GM23338 (cell line): ENCODE data around the gene ELN. TPM values are rescaled to one million over a fixed set of nuclear protein-coding genes. Genes with fewer than 3 reads are reported as not detected.

ENCODE experiments used
- ATAC-seq: fragments of 200-7000 bp; cut with Tn5 transposase; 3 replicates; pipeline ENCODE4 v1.9.1; 2020
- DNase-seq: peaks from one replicate; pipeline ENCODE4 v3.0.0-alpha.2; 2015; ENCODE audit warnings: low spot score
- H2AFZ ChIP-seq: fragments of 200-600 bp; sonication (generic); 2 replicates; pipeline ENCODE4 v1.8.0; 2016; ENCODE audit warnings: antibody characterized with exemption, mild to moderate bottlenecking, moderate library complexity
- H3F3A ChIP-seq: fragments of 200-600 bp; sonication (generic); replicated peaks from 2 replicates; pipeline ENCODE4 v1.8.0; 2017; ENCODE audit warnings: antibody characterized with exemption, mixed run types, low read depth
- H3K27ac ChIP-seq: fragments of 200-600 bp; sonication (generic); 2 replicates; pipeline ENCODE4 v1.6.1; 2016; ENCODE audit warnings: low read depth
- H3K27me3 ChIP-seq: fragments of 200-600 bp; sonication (generic); 2 replicates; pipeline ENCODE4 v1.8.0; 2016; ENCODE audit warnings: mild to moderate bottlenecking, mixed run types, moderate library complexity; ENCODE audit not compliant: insufficient read depth
- H3K36me3 ChIP-seq: fragments of 200-600 bp; sonication (generic); 2 replicates; pipeline ENCODE4 v1.8.0; 2016; ENCODE audit warnings: mild to moderate bottlenecking; ENCODE audit not compliant: insufficient read depth
- H3K4me1 ChIP-seq: fragments of 200-600 bp; sonication (generic); 2 replicates; pipeline ENCODE4 v1.8.0; 2016; ENCODE audit warnings: mild to moderate bottlenecking, moderate library complexity; ENCODE audit not compliant: insufficient read depth
- H3K4me2 ChIP-seq: fragments of 200-600 bp; sonication (generic); 2 replicates; pipeline ENCODE4 v1.7.1; 2017; ENCODE audit warnings: mixed run types
- H3K4me3 ChIP-seq: fragments of 200-600 bp; sonication (generic); 2 replicates; pipeline ENCODE4 v1.6.1; 2016; ENCODE audit warnings: mixed run types
- H3K79me2 ChIP-seq: fragments of 200-600 bp; sonication (generic); replicated peaks from 2 replicates; pipeline ENCODE4 v1.8.0; 2017; ENCODE audit warnings: mild to moderate bottlenecking; ENCODE audit not compliant: insufficient read depth
- H3K9me2 ChIP-seq: fragments of 200-600 bp; sonication (generic); 2 replicates; pipeline ENCODE4 v1.8.0; 2017; ENCODE audit not compliant: insufficient read depth
- H4K20me1 ChIP-seq: fragments of 200-600 bp; sonication (generic); replicated peaks from 2 replicates; pipeline ENCODE4 v1.8.0; 2017; ENCODE audit warnings: mild to moderate bottlenecking; ENCODE audit not compliant: insufficient read depth
- H3K27ac Mint-ChIP-seq: 2 replicates; pipeline ENCODE4 v1.8.0; 2020; ENCODE audit warnings: inconsistent platforms, mild to moderate bottlenecking, moderate library complexity, mixed read lengths
- H3K27me3 Mint-ChIP-seq: 3 replicates; pipeline ENCODE4 v1.8.0; 2022; ENCODE audit warnings: low read depth, mild to moderate bottlenecking, moderate library complexity, mixed read lengths, inconsistent platforms; ENCODE audit not compliant: insufficient read depth, poor library complexity
- H3K36me3 Mint-ChIP-seq: 3 replicates; pipeline ENCODE4 v1.8.0; 2021; ENCODE audit warnings: low read depth, mild to moderate bottlenecking, inconsistent platforms, moderate library complexity, mixed read lengths
- H3K4me1 Mint-ChIP-seq: 3 replicates; pipeline ENCODE4 v1.8.0; 2020; ENCODE audit warnings: mild to moderate bottlenecking, inconsistent platforms, mixed read lengths
- H3K4me3 Mint-ChIP-seq: 3 replicates; pipeline ENCODE4 v1.8.0; 2021; ENCODE audit warnings: moderate library complexity, mild to moderate bottlenecking, inconsistent platforms, mixed read lengths
- H3K9me3 Mint-ChIP-seq: 3 replicates; pipeline ENCODE4 v1.8.0; 2020; ENCODE audit warnings: moderate library complexity, mild to moderate bottlenecking, inconsistent platforms, mixed read lengths
- CREB1 ChIP-seq: fragments of 250-450 bp; sonication (Bioruptor Pico); IDR thresholded peaks from 2 replicates; pipeline ENCODE4 v1.5.0; 2020; ENCODE audit warnings: low read depth, mild to moderate bottlenecking, moderate library complexity
- EZH2 ChIP-seq: fragments of 200-600 bp; sonication (generic); IDR thresholded peaks from one replicate; pipeline ENCODE4 v1.8.0; 2017; ENCODE audit warnings: antibody characterized with exemption, mild to moderate bottlenecking, low read depth; ENCODE audit not compliant: unreplicated experiment
- EZH2phosphoT487 ChIP-seq: fragments of 200-600 bp; sonication (generic); IDR thresholded peaks from one replicate; pipeline ENCODE4 v1.8.1; 2018; ENCODE audit warnings: antibody characterized with exemption; ENCODE audit not compliant: unreplicated experiment
- JUNB ChIP-seq: IDR thresholded peaks from one replicate; pipeline ENCODE4 v1.6.1; 2016; ENCODE audit warnings: antibody characterized with exemption; ENCODE audit not compliant: unreplicated experiment
- POLR2AphosphoS5 ChIP-seq: IDR thresholded peaks from 2 replicates; pipeline ENCODE4 v1.6.1; 2016; ENCODE audit warnings: antibody characterized with exemption, low read depth
- STAT1 ChIP-seq: IDR thresholded peaks from one replicate; pipeline ENCODE4 v1.6.1; 2016; ENCODE audit warnings: antibody characterized with exemption; ENCODE audit not compliant: unreplicated experiment
- ZNF114 ChIP-seq: fragments of 250-450 bp; sonication (Bioruptor Pico); IDR thresholded peaks from 2 replicates; pipeline ENCODE4 v1.5.0; 2020; ENCODE audit warnings: mild to moderate bottlenecking, moderate library complexity
- ZNF331 ChIP-seq: fragments of 250-450 bp; sonication (Bioruptor Pico); IDR thresholded peaks from 2 replicates; pipeline ENCODE4 v1.5.0; 2020; ENCODE audit warnings: low read depth, mild to moderate bottlenecking, moderate library complexity
- polyA plus RNA-seq: library from polyadenylated mRNA; unstranded; fragments of >200 nt; fragmentation: Nextera tagmentation; extraction: Ambion mirVana; gene quantifications from 2 replicates; pipeline ENCODE4 v1.2.1, GENCODE V29; 2016
- total RNA-seq: library from RNA; depleted of rRNA; stranded (reverse); fragments of >200 nt; shearing (Covaris generic); gene quantifications from 2 replicates; pipeline ENCODE4 v1.2.3, GENCODE V29; 2014
- TF ChIP-seq, protein P1 (sequence below): IDR thresholded peaks from 2 replicates; pipeline ENCODE4 v1.6.1; 2016; ENCODE audit warnings: antibody characterized with exemption
- TF ChIP-seq, protein P2 (sequence below): IDR thresholded peaks from one replicate; pipeline ENCODE4 v1.6.1; 2018; ENCODE audit warnings: antibody characterized with exemption; ENCODE audit not compliant: unreplicated experiment
- TF ChIP-seq, protein P3 (sequence below), 2 experiments: fragments of 200-600 bp in 1 of 2; sonication (generic) in 1 of 2; conservative IDR thresholded peaks; 2 replicates each; pipeline versions ENCODE4 v1.5.1 to v1.6.1; 2016 to 2017; ENCODE audit warnings: antibody characterized with exemption in 2 of 2, low read depth in 2 of 2, mild to moderate bottlenecking in 2 of 2, moderate library complexity in 1 of 2

ELN gene
- total and polyA plus RNA-seq, 2 experiments from 2014 or later, result 1.1 to 5.6 TPM

DNA sequence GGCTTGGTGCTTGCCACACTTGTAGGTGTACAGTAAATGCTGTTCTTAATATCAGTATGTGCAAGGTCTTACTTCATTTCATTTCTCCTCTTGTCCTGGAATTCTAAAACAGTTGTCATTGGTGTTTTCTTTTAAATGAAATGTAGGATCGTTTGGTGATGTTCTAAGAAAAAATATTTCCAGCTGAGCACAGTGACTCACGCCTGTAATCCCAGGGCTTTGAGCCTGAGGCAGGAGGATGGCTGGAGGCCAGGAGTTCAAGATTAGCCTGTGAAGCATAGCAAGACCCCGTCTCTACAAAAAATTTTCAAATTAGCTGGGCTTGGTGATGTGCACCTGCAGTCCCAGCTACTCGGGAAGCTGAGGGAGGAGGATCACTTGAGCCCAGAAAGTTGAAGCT is 32.6 kb upstream of the ELN start (continued):
- no peak for TF ChIP-seq STAT1
- no peak for TF ChIP-seq EZH2
- no peak for TF ChIP-seq CREB1 (CRISPR knock-in tag)
- no peak for TF ChIP-seq ZNF114 (CRISPR knock-in tag)

DNA sequence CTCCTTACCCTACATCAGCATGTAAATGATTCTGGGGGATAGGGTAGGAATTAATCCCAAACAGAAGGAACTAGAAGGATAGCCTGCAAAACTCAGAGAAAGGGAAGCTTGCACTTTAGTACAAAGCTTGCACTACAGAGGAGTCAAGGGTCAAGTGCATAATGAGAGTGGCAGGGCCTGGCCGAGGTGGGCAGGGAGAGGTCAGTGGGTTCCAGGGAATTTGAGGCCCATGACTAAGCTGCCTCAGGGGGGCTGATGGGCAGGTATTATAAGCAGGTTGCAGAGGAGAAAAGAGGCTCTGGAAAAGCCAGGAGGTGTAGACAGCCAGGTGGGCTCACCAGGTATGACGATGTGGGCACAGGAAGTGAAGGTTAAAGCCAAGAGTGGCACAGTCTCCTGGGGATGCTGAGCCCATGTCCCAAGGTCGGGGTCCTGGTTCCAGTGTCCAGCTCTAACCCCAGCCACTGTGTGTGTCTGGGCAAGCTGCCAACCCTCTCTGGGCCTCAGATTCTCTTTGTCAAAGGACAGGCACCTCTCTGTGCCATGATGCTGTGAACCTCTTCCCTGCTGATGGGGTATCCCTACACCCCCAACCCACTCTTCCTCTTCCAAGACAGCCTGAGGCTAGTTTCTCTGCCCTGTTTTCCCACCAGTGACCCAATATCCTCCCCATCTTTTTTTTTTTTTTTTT is 32.0 kb upstream of the ELN start:
- TF ChIP-seq CREB1 (CRISPR knock-in tag) (no peak), EZH2 (no peak), JUNB (no peak), STAT1 (no peak), EZH2phosphoT487 (no peak), POLR2AphosphoS5 (no peak), ZNF331 (CRISPR knock-in tag) (no peak)
- TF ChIP-seq, protein P1, sequence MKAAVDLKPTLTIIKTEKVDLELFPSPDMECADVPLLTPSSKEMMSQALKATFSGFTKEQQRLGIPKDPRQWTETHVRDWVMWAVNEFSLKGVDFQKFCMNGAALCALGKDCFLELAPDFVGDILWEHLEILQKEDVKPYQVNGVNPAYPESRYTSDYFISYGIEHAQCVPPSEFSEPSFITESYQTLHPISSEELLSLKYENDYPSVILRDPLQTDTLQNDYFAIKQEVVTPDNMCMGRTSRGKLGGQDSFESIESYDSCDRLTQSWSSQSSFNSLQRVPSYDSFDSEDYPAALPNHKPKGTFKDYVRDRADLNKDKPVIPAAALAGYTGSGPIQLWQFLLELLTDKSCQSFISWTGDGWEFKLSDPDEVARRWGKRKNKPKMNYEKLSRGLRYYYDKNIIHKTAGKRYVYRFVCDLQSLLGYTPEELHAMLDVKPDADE, result no peak
- TF ChIP-seq, protein P2, sequence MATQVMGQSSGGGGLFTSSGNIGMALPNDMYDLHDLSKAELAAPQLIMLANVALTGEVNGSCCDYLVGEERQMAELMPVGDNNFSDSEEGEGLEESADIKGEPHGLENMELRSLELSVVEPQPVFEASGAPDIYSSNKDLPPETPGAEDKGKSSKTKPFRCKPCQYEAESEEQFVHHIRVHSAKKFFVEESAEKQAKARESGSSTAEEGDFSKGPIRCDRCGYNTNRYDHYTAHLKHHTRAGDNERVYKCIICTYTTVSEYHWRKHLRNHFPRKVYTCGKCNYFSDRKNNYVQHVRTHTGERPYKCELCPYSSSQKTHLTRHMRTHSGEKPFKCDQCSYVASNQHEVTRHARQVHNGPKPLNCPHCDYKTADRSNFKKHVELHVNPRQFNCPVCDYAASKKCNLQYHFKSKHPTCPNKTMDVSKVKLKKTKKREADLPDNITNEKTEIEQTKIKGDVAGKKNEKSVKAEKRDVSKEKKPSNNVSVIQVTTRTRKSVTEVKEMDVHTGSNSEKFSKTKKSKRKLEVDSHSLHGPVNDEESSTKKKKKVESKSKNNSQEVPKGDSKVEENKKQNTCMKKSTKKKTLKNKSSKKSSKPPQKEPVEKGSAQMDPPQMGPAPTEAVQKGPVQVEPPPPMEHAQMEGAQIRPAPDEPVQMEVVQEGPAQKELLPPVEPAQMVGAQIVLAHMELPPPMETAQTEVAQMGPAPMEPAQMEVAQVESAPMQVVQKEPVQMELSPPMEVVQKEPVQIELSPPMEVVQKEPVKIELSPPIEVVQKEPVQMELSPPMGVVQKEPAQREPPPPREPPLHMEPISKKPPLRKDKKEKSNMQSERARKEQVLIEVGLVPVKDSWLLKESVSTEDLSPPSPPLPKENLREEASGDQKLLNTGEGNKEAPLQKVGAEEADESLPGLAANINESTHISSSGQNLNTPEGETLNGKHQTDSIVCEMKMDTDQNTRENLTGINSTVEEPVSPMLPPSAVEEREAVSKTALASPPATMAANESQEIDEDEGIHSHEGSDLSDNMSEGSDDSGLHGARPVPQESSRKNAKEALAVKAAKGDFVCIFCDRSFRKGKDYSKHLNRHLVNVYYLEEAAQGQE, result no peak
- TF ChIP-seq, protein P3, sequence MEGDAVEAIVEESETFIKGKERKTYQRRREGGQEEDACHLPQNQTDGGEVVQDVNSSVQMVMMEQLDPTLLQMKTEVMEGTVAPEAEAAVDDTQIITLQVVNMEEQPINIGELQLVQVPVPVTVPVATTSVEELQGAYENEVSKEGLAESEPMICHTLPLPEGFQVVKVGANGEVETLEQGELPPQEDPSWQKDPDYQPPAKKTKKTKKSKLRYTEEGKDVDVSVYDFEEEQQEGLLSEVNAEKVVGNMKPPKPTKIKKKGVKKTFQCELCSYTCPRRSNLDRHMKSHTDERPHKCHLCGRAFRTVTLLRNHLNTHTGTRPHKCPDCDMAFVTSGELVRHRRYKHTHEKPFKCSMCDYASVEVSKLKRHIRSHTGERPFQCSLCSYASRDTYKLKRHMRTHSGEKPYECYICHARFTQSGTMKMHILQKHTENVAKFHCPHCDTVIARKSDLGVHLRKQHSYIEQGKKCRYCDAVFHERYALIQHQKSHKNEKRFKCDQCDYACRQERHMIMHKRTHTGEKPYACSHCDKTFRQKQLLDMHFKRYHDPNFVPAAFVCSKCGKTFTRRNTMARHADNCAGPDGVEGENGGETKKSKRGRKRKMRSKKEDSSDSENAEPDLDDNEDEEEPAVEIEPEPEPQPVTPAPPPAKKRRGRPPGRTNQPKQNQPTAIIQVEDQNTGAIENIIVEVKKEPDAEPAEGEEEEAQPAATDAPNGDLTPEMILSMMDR (conservative IDR thresholded peaks at IDR 0.05; ENCODE audit: low read depth in 2 of 2), result no peak
- Mint-ChIP-seq H3K4me1 (no peaks in the 10 kb centered on the region), H3K27ac (no peak overlapping the region), H3K9me3 (peaks cover 27% of the 10 kb centered on the region), H3K36me3 (peaks cover 4% of the 10 kb centered on the region; the same call in 2 of the 3 replicates), H3K27me3 (peaks cover 8% of the 10 kb centered on the region), H3K4me3 (no peak overlapping the region)
- no peaks in the 10 kb centered on the region for H3F3A ChIP-seq
- H3K36me3 ChIP-seq, result no peaks in the 10 kb centered on the region
- H2AFZ ChIP-seq, result no peak overlapping the region
- H3K79me2 ChIP-seq, result no peaks in the 10 kb centered on the region
- no peak overlapping the region for H3K4me2 ChIP-seq
- no peaks in the 10 kb centered on the region for H3K9me2 ChIP-seq
- H3K27me3 ChIP-seq, result no peaks in the 10 kb centered on the region
- DNase-seq (no peak), ATAC-seq (no peak)
- H3K4me1 ChIP-seq, result no peaks in the 10 kb centered on the region
- no peak overlapping the region for H3K4me3 ChIP-seq
- no peaks in the 10 kb centered on the region for H4K20me1 ChIP-seq
- no peak overlapping the region for H3K27ac ChIP-seq
